ENCODE data around the gene AURKB.

AURKB gene

GRCh38 chr17:8160741-8161221, 49.6 kb downstream of the AURKB start:
- no peak for DNase-seq

- no peak for DNase-seq
Observed at GRCh38 chr17:8160224-8160577, 50.2 kb downstream of the AURKB start.

- DNase-seq = no peak
Observed at GRCh38 chr17:8159459-8160223, 50.7 kb downstream of the AURKB start.

- no peak for DNase-seq
Observed at GRCh38 chr17:8159032-8159400, 51.4 kb downstream of the AURKB start.

- peak; percentile 85 for DNase-seq
Observed at GRCh38 chr17:8158267-8159031, 51.9 kb downstream of the AURKB start.

- DNase-seq = peak; percentile 100
Observed at GRCh38 chr17:8156246-8156992, 54.0 kb downstream of the AURKB start.

GRCh38 chr17:8155996-8156245, 54.5 kb downstream of the AURKB start:
- DNase-seq = no peak

GRCh38 chr17:8155231-8155995, 55.0 kb downstream of the AURKB start:
- no peak for DNase-seq

Measured in activated T-cell treated with anti-CD3 and anti-CD28 coated beads for 4 hours (primary cell).